Keratinocyte (primary cell): Measurements from ENCODE around the gene SZT2. TPM values are rescaled to one million over a fixed set of nuclear protein-coding genes. Genes with fewer than 3 reads are reported as not detected.
"Not testable (repeated sequence)": the region's sequence is repeated elsewhere in the genome, so short reads cannot be mapped to it uniquely, and the experiment has no call there.

Experiments used
- DNase-seq: peaks from one replicate; pipeline ENCODE4 v3.0.0-alpha.2; 2011; ENCODE audit warnings: low read depth, missing footprints, low spot score
- FAIRE-seq: peaks from 2 replicates; lab custom pipeline; 2011; peaks lifted over from hg19 to GRCh38; lab: Jason Lieb, UNC
- H2AFZ ChIP-seq: 2 replicates; pipeline ENCODE4 v1.6.0; 2012; ENCODE audit warnings: low read length, control low read depth, inconsistent platforms; ENCODE audit not compliant: control insufficient read depth
- H3K27ac ChIP-seq: 2 replicates; pipeline ENCODE4 v1.5.1; 2011; ENCODE audit warnings: low read length; ENCODE audit not compliant: control insufficient read depth, insufficient read depth
- H3K27me3 ChIP-seq: 3 replicates; pipeline ENCODE4 v1.6.0; 2011; ENCODE audit warnings: low read length; ENCODE audit not compliant: control insufficient read depth, insufficient read depth; ENCODE audit errors: extremely low read depth
- H3K36me3 ChIP-seq, 2 experiments: 2 replicates in 1 of 2; 3 replicates in 1 of 2; pipeline ENCODE4 v1.5.1; 2011; ENCODE audit warnings: low read length in 2 of 2, mild to moderate bottlenecking in 1 of 2; ENCODE audit not compliant: control insufficient read depth in 2 of 2, insufficient read depth in 2 of 2; ENCODE audit errors: extremely low read depth in 1 of 2
- H3K4me1 ChIP-seq: 3 replicates; pipeline ENCODE4 v1.5.1; 2011; ENCODE audit warnings: low read length; ENCODE audit not compliant: control insufficient read depth, insufficient read depth; ENCODE audit errors: extremely low read depth
- H3K4me2 ChIP-seq: 3 replicates; pipeline ENCODE4 v1.6.0; 2011; ENCODE audit warnings: low read depth, low read length; ENCODE audit not compliant: control insufficient read depth, insufficient read depth; ENCODE audit errors: extremely low read depth
- H3K4me3 ChIP-seq, 3 experiments: fragments of 200-600 bp in 1 of 3; sonication (generic) in 1 of 3; 2 replicates in 2 of 3; 3 replicates in 1 of 3; pipeline ENCODE4 v1.5.1; 2011 to 2016; ENCODE audit warnings: low read length in 3 of 3, mild to moderate bottlenecking in 3 of 3, control low read depth in 2 of 3, inconsistent platforms in 1 of 3, low read depth in 1 of 3, mixed read lengths in 1 of 3, mixed run types in 1 of 3, moderate library complexity in 1 of 3; ENCODE audit not compliant: control insufficient read depth in 2 of 3, insufficient read depth in 2 of 3; ENCODE audit errors: extremely low read depth in 1 of 3
- H3K79me2 ChIP-seq: 2 replicates; pipeline ENCODE4 v1.6.0; 2012; ENCODE audit warnings: low read length; ENCODE audit not compliant: control insufficient read depth, insufficient read depth
- H3K9ac ChIP-seq: 3 replicates; pipeline ENCODE4 v1.6.0; 2011; ENCODE audit warnings: low read length; ENCODE audit not compliant: control insufficient read depth, insufficient read depth; ENCODE audit errors: extremely low read depth
- H3K9me1 ChIP-seq: 3 replicates; pipeline ENCODE4 v1.6.0; 2011; ENCODE audit warnings: low read length; ENCODE audit not compliant: control insufficient read depth, insufficient read depth; ENCODE audit errors: extremely low read depth
- H3K9me3 ChIP-seq: 2 replicates; pipeline ENCODE4 v1.5.1; 2012; ENCODE audit warnings: low read depth, low read length; ENCODE audit not compliant: control insufficient read depth
- H4K20me1 ChIP-seq: 3 replicates; pipeline ENCODE4 v1.6.0; 2011; ENCODE audit warnings: low read length; ENCODE audit not compliant: control insufficient read depth, insufficient read depth; ENCODE audit errors: extremely low read depth
- dilution Hi-C: fragments of 300-500 bp; cut with MboI; formaldehyde crosslinking; loops from one replicate; pipeline ENCODE4 v1.7.0; 2020; ENCODE audit warnings: low sequenced_read_pairs; ENCODE audit not compliant: extremely low pct_ligation_motif_present
- polyA plus RNA-seq, 5 experiments: library from polyadenylated mRNA; depleted of rRNA in 3 of 5; stranded (reverse) in 3 of 5; stranded (forward) in 1 of 5; unstranded in 1 of 5; fragments of >200 nt; gene quantifications; 1 replicate in 1 of 5; 2 replicates in 3 of 5; 3 replicates in 1 of 5; pipeline versions ENCODE4 v1.2.1 to v1.2.3, GENCODE V29; 2011 to 2012; ENCODE audit warnings: missing spikeins in 2 of 5, low read depth in 1 of 5, low replicate concordance in 1 of 5
- TF ChIP-seq, protein P1 (sequence below), 3 experiments: IDR thresholded peaks in 1 of 3; conservative IDR thresholded peaks in 1 of 3; optimal IDR thresholded peaks in 1 of 3; 2 replicates in 2 of 3; 3 replicates in 1 of 3; pipeline versions ENCODE3 to v1.5.1; 2011; ENCODE audit warnings: low read length in 3 of 3, mild to moderate bottlenecking in 3 of 3, moderate library complexity in 2 of 3, control low read depth in 1 of 3, inconsistent platforms in 1 of 3; ENCODE audit not compliant: insufficient read depth in 2 of 3; ENCODE audit errors: extremely low read depth in 1 of 3

SZT2 gene
- polyA plus RNA-seq, 1 donor (not counting 4 experiments of a cell fraction or from before 2014, with no cell fraction given): 6.1 TPM

DNA sequence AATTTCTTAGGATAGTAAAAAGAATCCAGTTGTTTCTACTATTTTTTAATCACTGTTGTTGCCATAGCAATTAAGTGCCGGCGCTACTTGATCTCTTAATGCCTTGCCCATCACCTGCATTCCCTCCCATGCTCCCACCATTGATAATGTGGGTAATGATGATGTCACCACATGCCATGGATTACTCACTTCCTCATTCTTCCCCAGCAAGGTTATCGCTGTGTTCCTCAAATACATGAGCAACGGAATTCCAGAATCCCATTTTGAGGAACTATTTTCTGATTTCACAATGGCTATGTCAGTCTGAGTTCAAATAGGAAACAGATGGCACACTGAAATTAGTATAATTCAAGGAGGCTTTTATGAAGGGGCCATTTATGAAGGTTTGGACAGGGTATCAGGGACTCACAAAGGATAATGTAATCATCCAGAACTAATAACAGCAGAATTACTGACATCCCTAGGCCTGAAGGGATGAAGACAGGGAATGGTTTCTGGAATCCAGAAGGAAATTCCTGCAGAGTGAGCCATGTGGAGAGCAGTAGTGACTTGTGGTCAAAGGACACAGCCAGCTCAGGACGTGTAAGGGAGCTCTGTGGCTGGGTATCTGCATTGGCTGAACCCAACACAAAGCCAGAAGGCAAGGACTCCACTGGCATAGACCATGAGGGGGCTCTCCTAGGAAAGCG is 82.9 kb downstream of the SZT2 start:
- Histone ChIP-seq H3K27ac (peak overlapping the region; percentile 91), H3K4me2 (peak overlapping the region; percentile 83), H3K4me3 (peak overlapping the region in 2 of 3 experiments; percentile 23 to 34), H3K9ac (peak overlapping the region; percentile 73), H3K4me1 (peaks cover 55% of the 10 kb centered on the region)
- H3K9me3 ChIP-seq, H3K27me3 ChIP-seq, H2AFZ ChIP-seq, H4K20me1 ChIP-seq, H3K9me1 ChIP-seq, H3K79me2 ChIP-seq, dilution Hi-C loops, H3K36me3 ChIP-seq: not testable (repeated sequence)
- TF ChIP-seq, protein P1, sequence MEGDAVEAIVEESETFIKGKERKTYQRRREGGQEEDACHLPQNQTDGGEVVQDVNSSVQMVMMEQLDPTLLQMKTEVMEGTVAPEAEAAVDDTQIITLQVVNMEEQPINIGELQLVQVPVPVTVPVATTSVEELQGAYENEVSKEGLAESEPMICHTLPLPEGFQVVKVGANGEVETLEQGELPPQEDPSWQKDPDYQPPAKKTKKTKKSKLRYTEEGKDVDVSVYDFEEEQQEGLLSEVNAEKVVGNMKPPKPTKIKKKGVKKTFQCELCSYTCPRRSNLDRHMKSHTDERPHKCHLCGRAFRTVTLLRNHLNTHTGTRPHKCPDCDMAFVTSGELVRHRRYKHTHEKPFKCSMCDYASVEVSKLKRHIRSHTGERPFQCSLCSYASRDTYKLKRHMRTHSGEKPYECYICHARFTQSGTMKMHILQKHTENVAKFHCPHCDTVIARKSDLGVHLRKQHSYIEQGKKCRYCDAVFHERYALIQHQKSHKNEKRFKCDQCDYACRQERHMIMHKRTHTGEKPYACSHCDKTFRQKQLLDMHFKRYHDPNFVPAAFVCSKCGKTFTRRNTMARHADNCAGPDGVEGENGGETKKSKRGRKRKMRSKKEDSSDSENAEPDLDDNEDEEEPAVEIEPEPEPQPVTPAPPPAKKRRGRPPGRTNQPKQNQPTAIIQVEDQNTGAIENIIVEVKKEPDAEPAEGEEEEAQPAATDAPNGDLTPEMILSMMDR (optimal IDR thresholded peaks at IDR 0.05 in 1 of 3, IDR thresholded peaks at IDR 0.05 in 1 of 3, conservative IDR thresholded peaks at IDR 0.05 in 1 of 3; ENCODE audit: extremely low read depth in 1 of 3, insufficient read depth in 2 of 3, low read length in 3 of 3): peak in 1 of 3 experiments; percentile 41
- FAIRE-seq (peak; percentile 100), DNase-seq (peak; percentile 92)

DNA sequence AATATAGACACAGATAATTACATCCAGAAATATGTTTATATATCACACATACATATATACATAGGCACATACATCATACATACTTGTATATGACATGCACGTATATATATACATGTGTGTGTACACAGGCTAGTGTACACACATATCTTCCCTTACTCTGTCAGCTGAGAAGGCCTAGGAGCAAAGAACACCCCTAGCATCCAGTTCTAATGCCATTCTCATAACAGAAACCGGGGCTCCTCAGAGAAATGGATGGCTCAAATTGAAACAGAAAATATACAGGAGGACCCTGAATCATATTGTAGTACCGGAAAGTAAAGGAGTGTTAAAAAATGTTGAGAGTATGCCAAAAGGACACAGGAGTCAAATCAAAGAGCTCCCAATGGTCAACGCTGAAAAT is 83.8 kb downstream of the SZT2 start:
- no peak overlapping the region for H3K4me3 ChIP-seq
- dilution Hi-C loops: no loop called here
- peak overlapping the region; percentile 83 for H3K4me2 ChIP-seq
- TF ChIP-seq, protein P1 (optimal IDR thresholded peaks at IDR 0.05 in 1 of 3, IDR thresholded peaks at IDR 0.05 in 1 of 3, conservative IDR thresholded peaks at IDR 0.05 in 1 of 3; ENCODE audit: extremely low read depth in 1 of 3, insufficient read depth in 2 of 3, low read length in 3 of 3): no peak
- no peak overlapping the region for H2AFZ ChIP-seq
- no peaks in the 10 kb centered on the region for H4K20me1 ChIP-seq
- H3K4me1 ChIP-seq: peaks cover 59% of the 10 kb centered on the region
- no peaks in the 10 kb centered on the region for H3K36me3 ChIP-seq
- H3K79me2 ChIP-seq: no peaks in the 10 kb centered on the region
- FAIRE-seq: no peak
- peak overlapping the region; percentile 91 for H3K27ac ChIP-seq
- DNase-seq: no peak
- peak overlapping the region; percentile 6 for H3K9ac ChIP-seq
- H3K27me3 ChIP-seq: no peaks in the 10 kb centered on the region
- no peaks in the 10 kb centered on the region for H3K9me1 ChIP-seq
- no peaks in the 10 kb centered on the region for H3K9me3 ChIP-seq

DNA sequence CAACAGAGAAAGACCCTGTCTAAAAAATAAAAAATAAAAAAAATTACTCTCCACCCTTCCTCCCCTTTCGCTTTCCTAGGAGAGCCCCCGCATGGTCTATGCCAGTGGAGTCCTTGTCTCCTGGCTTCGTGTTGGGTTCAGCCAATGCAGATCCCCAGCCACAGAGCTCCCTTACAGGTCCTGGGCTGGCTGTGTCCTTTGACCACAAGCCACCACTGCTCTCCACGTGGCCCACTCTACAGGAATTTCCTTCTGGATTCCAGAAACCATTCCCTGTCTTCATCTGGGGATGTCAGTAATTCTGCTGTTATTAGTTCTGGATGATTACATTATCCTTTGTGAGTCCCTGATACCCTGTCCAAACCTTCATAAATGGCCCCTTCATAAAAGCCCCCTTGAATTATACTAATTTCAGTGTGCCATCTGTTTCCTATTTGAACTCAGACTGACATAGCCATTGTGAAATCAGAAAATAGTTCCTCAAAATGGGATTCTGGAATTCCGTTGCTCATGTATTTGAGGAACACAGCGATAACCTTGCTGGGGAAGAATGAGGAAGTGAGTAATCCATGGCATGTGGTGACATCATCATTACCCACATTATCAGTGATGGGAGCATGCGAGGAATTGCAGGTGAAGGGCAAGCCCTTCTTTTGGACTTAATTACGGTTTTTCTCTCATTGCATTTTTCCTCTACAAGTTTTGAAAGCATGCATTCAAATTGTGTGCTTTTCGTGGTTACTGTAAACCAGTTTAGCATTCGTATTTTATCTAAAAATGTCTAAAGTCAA is 86.1 kb downstream of the SZT2 start:
- H3K9me1 ChIP-seq, H3K36me3 ChIP-seq, H3K4me3 ChIP-seq, H3K27me3 ChIP-seq, H3K9me3 ChIP-seq, H4K20me1 ChIP-seq, DNase-seq, H2AFZ ChIP-seq, H3K79me2 ChIP-seq, dilution Hi-C loops: not testable (repeated sequence)
- H3K4me1 ChIP-seq: peaks cover 59% of the 10 kb centered on the region
- peak overlapping the region; percentile 78 for H3K27ac ChIP-seq
- H3K4me2 ChIP-seq: peak overlapping the region; percentile 66
- H3K9ac ChIP-seq: peak overlapping the region; percentile 47
- peak; percentile 100 for FAIRE-seq
